GM21723 (cell line): Measurements from ENCODE around the gene PUS10.
"Not testable (repeated sequence)": the region's sequence is repeated elsewhere in the genome, so short reads cannot be mapped to it uniquely, and the experiment has no call there.

Experiments
- ATAC-seq: cut with Tn5 transposase; IDR thresholded peaks from one replicate; pipeline ENCODE4 v1.9.1; 2021; ENCODE audit warnings: mild to moderate bottlenecking, moderate library complexity; ENCODE audit not compliant: unreplicated experiment

Gene PUS10

DNA sequence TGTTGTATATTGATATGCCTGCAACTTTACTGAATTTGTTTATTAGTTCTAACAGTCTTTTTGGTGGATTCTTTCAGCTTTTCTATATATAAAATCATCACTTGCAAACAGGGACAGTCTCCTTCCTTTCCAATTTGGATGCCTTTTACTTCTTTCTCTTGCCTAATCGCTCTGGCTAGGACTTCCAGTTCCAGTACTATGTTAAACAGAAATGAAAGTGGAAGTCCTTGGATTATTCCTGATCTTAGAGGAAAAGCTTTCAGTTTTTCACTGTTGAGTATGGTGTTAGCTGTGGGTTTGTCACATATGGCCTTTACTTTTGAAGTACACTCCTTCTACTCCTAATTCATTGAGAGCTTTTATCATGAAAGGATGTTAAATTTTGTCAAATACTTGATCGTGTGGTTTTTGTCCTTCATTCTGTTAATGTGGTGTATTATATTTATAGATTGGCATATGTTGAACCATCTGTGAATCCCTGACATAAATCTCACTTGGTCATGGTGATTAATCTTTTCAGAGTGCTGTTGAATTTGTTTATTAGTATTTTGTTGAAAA is 83.8 kb downstream of the PUS10 start:
- no peak for ATAC-seq

DNA sequence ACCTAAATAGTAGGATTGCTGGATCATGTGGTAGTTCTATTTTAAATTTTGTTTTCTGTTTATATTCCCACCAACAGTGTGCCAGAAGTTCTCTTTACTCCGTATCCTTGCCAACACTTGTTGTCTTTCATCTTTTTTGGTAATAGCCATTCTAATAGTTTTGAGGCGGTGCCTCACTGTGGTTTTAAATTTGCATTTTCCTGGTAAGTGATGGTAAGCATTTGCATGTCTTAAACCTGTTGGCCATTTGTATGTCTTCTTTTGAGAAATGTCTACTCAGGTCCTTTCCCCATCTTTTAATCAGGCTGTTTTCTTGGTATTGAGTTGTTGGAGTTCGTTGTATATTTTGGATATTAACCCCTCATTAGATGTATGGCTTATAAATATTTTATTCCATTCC is 85.1 kb downstream of the PUS10 start:
- ATAC-seq: no peak

DNA sequence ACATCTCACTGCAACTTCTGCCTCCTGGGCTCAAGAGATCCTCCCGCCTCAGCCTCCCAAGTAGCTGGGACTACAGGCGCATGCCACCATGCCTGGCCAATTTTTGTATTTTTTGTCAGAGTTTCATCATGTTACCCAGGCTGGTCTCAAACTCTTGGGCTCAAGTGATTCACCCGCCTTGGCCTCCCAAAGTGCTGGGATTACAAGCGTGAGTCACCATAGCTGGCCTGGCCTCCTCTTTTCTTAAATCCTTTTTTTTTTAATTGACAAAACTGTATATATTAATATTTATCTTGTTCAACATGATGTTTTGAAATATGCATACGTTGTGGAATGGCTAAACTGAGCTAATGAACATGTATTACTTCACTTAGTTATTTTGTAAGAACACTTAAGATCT is 86.0 kb downstream of the PUS10 start:
- not testable (repeated sequence) for ATAC-seq

DNA sequence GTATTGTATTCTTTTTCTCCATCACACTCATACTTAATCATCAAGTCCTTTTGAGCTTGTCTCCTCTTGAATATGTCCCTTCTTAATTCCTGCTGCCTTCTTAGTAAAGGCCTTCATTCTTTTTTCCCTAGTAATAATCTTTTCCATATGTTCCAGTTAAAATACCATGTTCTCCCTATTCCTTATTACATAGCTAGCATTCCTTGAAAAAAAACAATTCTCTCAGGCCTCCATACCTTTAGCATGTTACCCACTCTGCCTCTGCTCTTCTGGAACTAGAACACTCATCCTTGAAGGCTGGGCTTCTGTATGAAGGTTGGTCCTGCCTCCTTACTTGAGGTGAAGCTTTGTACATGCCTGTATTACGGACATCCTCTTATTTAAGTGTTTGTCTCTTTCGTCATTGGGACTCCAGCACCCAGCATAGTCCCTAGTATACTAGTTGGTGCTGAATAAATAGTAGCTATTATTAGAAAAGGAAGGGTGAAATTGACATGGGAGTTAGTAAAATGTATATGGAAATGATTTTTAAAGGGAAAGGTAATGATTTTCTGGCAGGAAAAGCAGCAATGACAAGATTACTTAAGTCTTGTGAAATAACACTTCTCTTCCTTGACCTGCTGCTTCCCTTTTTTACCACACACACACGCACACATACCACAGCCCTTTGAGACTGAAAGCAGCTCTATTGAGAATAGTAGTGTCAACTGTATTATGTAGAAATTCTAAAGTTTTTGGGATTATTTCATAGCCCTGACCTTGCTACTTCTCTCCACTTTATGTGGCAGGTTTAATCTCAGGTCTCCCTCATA is 91.1 kb downstream of the PUS10 start:
- no peak for ATAC-seq

DNA sequence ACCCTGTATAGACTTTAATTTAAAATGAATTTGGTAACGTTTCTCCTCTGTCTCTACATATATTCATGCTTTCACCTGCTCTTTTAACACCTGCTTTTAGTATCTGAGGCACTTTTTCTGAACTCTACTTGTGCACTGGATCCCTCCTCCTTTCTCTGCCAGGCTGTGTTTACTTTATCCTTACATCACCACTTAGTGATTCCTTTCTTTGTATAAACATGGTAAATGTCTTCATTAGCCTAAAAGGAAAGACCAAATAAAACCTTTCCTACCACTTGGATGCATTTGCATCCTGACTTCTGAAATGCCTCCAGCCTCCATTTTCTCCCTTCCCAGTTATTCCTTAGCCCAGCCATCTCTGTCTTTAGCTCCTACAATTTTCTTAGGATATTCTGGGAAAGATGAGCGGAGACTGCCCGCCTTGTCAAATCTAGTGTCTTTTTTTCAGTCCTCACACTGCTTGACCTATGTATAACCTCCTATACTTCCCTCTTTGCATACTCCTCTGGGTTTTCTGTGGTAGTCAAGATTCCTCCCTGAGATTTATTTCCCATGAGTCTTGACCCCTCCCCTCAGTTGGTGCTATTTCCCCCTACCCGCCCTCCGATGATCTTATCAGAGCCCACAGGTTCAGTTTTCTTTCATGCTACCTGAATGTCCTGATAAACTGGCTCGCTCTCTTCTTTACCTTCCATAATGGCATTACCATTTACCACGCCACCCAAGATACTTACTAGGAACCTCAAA is 91.9 kb downstream of the PUS10 start:
- ATAC-seq: no peak

DNA sequence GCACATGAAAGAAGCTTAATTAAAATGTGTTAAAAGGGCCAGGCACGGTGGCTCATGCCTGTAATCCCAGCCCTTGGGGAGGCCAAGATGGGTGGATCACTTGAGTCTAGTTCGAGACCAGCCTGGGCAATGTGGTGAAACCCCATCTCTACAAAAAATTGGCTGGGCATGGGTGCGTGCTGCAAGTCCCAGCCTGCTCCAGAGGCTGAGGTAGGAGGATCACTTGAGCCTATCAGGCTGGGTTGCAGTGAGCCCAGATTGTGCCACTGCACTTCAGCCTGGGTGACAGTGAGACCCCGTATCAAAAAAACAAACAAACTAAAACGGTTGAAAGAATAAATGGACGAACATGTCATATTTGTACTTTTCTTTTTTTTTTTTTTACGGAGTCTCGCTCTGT is 110.7 kb downstream of the PUS10 start:
- no peak for ATAC-seq

DNA sequence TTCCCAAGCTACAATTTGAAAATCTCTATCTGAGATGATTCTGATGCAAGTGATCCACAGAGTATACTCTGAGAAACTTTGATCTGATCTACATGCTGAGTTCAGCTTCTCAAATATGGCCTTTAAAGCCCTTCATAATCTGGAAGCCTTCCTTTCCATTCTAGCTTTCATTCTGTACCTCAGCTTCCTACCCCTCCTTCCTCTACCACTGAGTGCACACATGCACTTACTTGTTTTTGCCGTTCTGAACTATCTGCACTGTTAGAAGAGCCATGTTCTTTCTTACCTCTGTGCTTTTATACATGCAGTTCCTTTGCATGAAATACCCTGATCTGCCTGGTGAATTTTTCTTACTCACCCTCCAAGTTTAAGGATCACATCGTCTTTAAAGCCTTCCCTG is 111.7 kb downstream of the PUS10 start:
- ATAC-seq: no peak

DNA sequence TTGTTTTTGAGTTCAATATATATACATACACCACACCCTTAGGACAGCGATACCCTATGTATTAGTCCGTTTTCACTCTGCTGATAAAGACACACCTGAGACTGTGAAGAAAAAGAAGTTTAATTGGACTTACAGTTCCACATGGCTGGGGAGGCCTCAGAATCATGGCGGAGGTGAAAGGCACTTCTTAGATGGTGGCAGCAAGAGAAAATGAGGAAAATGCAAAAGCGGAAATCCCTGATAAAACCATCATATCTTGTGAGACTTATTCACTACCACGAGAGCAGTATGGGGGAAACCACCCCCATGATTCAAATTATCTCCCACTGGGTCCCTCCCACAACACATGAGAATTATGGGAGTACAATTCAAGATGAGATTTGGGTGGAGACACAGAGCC is 112.2 kb downstream of the PUS10 start:
- ATAC-seq: not testable (repeated sequence)

DNA sequence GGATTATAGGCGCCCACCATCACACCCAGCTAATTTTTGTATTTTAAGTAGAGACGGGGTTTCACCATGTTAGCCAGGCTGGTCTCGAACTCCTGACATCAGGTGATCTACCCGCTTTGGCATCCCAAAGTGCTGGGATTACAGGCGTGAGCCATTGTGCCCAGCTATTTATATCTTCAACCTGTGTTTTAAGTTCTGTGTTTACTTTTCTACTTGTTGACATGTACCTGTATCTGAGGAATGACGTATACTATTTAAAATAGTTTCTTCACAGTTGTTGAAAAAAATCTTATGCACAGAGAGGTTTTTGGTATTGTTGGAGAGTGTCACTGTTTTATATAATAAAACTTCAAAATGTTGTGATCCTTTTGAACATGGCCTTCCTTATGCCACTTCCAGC is 116.8 kb downstream of the PUS10 start:
- not testable (repeated sequence) for ATAC-seq

DNA sequence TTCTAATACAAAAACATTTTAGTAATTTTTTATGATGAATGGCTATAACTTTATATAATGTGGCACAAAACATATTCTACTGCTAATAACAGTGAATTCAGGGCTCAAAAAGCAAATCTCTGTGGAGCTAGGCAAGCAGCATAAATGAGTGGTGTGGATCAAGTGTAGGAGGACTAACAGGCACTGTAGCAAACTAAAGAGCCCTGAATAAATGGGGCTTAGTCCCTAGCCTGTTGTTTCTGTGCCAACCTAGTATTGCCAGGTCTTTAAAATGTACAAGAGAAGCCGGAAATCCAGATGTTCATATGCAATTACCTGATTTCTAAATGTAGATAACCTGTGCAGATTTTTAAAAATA is 118.2 kb downstream of the PUS10 start:
- peak; percentile 34 for ATAC-seq

DNA sequence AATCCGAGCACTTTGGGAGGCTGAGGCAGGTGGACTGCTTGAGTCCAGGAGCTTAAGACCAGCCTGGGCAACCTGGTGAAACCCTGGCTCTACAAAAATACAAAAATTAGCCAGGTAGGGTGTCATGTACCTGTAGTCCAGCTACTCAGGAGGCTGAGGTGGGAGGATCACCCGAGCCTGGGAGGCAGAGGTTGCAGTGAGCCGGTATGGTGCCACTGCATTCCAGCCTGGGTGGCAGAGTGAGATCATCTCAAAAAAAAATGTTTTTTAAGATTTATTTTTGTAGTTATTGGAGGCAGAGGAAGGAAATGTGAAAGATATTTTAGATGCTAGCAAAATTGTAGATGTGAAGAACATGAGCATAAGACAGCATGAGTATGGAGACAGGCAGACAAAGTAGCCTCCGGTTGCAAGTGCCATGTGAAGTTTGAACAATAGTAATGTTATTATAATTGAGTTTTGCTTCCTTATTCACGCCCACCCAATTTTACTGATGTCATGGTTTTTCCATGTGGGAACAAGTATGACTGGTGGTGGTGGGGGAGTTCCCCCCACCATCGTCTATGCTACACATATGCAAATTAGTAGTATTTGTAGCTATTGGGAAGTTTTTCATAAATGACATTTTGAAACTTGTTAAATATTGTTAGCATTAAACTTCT is 118.7 kb downstream of the PUS10 start:
- peak; percentile 74 for ATAC-seq

DNA sequence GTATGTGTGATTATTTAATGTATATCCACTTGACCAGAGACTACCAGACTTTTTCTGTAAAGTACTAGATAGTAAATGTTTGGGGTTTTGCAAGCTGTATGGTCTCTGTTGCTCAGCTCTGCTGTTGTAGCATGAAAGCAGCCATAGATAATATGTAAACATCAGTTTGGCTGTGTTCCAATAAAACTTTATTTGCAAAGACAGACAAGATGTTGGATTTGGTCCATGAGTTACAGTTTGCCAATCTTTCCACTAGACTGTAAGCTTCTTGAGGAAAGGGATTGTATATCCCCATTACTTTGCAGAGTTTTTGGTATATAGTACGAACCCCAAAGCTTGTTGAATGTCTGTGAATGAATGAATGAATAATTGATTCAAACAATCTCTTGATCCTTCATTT is 119.5 kb downstream of the PUS10 start:
- ATAC-seq: no peak
